Mucosa of rectum (tissue), 2 donors: ENCODE data around the gene EPHA4.
A peak's percentile ranks its signal among the peaks of the same experiment; 100 is the strongest.

ENCODE experiments used
- H3K27ac ChIP-seq, 2 donors: one replicate each; pipeline ENCODE4 v1.7.0; 2013; ENCODE audit warnings: inconsistent platforms in 2 of 2, low read depth in 2 of 2, low read length in 2 of 2
- H3K27me3 ChIP-seq, 2 donors: one replicate each; pipeline ENCODE4 v1.7.0; 2013; ENCODE audit warnings: low read length in 2 of 2; ENCODE audit not compliant: control insufficient read depth in 2 of 2, insufficient read depth in 2 of 2
- H3K36me3 ChIP-seq, 2 donors: one replicate each; pipeline ENCODE4 v1.7.0; 2013; ENCODE audit warnings: low read length in 2 of 2; ENCODE audit not compliant: control insufficient read depth in 2 of 2, insufficient read depth in 2 of 2
- H3K4me1 ChIP-seq, 2 donors: one replicate each; pipeline ENCODE4 v1.7.0; 2013; ENCODE audit warnings: low read length in 2 of 2, mild to moderate bottlenecking in 1 of 2; ENCODE audit not compliant: control insufficient read depth in 2 of 2, insufficient read depth in 2 of 2
- H3K4me3 ChIP-seq, 2 donors: one replicate each; pipeline ENCODE4 v1.7.0; 2013; ENCODE audit warnings: low read length in 2 of 2
- H3K9ac ChIP-seq, 2 donors: one replicate each; pipeline ENCODE4 v1.7.0; 2013; ENCODE audit warnings: low read length in 2 of 2, low read depth in 1 of 2, mild to moderate bottlenecking in 1 of 2
- H3K9me3 ChIP-seq, 2 donors: one replicate each; pipeline ENCODE4 v1.7.0; 2013; ENCODE audit warnings: low read length in 2 of 2; ENCODE audit not compliant: control insufficient read depth in 2 of 2
- donor health status: healthy.
- donor health status: Normal muscosa, but diverticular disease.

EPHA4 gene

DNA sequence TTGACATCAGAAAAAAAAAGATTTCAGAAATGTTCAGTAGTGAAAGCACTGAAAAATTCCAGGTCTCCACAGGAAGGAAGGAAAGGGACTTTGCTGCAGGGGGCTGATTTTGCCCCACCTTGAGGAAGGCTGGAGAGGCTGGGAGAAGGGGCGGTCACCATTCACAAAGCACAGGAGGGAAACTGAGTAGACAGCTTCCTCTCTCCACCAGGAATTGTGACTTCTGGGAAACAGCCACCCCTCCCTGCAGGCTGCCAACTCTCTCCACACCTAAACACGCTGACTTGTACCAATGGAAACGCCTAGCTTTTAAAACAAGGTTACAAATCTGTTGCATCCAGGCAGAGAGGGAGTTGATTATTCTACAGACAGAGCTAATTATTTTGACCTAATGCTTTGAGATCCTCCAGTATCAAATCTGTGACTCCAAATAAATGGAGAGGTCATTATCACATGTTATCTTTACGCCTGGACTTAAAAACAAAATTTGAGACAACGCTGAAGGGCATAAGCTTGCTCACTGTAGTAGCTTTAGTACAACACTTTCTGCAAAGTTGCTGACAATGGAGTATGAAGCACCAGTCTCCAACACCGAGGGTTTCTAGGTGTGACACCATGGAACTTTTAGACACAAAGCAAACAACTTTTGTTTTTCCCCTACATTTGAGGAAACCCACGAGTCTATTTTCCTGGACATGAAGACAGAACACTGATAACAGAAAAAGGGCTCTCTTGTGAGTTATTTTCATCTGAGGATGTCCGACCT, 42.7 kb downstream of the EPHA4 start:
- Histone ChIP-seq H3K4me3 (peak overlapping the region in 1 of 2 donors; percentile 15), H3K27me3 (no peaks in the 10 kb centered on the region), H3K27ac (peak overlapping the region; percentile 38 to 67), H3K9me3 (no peaks in the 10 kb centered on the region), H3K36me3 (no peaks in the 10 kb centered on the region), H3K9ac (no peak overlapping the region), H3K4me1 (peaks cover 20 to 40% of the 10 kb centered on the region in 2 donors)

DNA sequence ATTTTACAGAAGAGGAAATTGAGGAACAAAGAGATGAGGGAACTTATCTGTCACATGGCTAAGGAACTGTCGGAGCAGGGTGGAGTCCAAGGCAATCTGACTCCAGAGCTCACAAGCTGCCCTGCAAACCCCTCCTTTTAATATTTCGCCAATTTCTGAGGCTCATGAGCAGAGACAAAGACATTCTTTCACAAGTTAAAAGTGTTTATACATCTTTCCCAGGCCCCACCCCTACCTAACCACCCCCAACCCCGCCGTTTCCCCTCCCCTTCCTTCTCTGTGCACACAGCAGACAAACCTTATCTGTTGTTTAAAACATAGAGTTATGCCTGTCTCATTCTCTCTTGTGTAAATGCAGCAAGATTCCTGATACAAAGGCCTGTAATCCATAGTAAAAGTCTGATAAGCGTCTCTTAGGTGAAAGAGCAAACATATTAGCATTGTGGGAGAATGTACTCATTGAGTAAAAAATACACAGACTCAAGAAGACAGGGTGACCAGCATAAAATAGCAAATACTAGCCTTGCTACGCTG, 44.3 kb downstream of the EPHA4 start:
- peak overlapping the region; percentile 84 to 85 for H3K27ac ChIP-seq
- peak overlapping the region in 1 of 2 donors; percentile 29 for H3K4me3 ChIP-seq
- H3K4me1 ChIP-seq = peaks cover 16 to 40% of the 10 kb centered on the region in 2 donors
- H3K9ac ChIP-seq = peak overlapping the region in 1 of 2 donors; percentile 29
- H3K27me3 ChIP-seq = no peaks in the 10 kb centered on the region
- no peaks in the 10 kb centered on the region for H3K9me3 ChIP-seq
- H3K36me3 ChIP-seq = no peaks in the 10 kb centered on the region

DNA sequence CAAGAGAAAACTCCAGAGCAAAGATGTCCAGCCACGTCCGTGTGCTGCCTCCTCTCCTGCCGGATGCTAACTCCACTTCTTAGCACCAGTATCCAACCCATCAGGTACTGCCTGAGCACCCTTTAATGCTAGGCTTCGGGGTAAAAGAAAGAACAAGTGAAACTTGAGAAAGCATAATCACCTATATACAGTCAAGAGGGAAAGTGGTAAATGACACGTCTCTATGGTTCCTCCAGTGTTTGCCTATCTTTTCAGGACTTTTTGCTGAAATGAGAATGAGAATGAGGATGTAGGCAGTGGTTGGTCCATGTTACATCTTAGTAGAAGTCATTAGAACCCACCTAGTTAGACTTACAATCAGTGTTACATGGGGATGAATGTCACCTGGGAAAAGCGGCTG, 47.9 kb downstream of the EPHA4 start:
- H3K27ac ChIP-seq = no peak overlapping the region
- peaks cover 12 to 30% of the 10 kb centered on the region in 2 donors for H3K4me1 ChIP-seq
- H3K27me3 ChIP-seq = no peaks in the 10 kb centered on the region
- no peak overlapping the region for H3K9ac ChIP-seq
- H3K9me3 ChIP-seq = no peaks in the 10 kb centered on the region
- H3K36me3 ChIP-seq = no peaks in the 10 kb centered on the region
- no peak overlapping the region for H3K4me3 ChIP-seq

DNA sequence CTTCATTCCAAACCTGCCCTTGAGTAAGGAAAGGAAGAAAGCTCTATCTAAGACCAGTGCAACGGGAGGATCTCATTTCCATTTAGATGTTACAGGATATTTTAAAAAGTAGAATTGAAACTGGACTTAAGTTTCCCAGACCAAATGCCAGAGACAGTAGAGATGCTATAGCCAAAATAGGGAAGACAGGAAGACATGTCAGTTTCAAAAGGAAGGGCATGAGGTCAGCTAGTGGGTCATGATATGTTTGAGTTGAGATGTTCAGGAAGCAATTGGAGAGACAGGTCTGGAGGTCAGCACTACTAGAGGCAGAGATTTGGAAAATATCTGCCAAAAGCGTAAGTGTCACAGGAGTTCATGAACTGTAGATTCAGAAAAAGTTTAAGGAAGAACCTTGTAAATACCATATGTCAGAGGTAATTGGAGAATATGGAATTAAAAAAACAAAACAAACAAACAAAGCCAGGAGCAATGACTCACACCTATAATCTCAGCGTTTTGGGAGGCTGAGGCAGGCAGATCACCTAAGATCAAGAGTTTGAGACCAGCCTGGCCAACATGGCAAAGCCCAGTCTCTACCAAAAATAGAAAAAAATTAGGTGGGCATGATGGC, 50.8 kb downstream of the EPHA4 start:
- no peaks in the 10 kb centered on the region for H3K9me3 ChIP-seq

DNA sequence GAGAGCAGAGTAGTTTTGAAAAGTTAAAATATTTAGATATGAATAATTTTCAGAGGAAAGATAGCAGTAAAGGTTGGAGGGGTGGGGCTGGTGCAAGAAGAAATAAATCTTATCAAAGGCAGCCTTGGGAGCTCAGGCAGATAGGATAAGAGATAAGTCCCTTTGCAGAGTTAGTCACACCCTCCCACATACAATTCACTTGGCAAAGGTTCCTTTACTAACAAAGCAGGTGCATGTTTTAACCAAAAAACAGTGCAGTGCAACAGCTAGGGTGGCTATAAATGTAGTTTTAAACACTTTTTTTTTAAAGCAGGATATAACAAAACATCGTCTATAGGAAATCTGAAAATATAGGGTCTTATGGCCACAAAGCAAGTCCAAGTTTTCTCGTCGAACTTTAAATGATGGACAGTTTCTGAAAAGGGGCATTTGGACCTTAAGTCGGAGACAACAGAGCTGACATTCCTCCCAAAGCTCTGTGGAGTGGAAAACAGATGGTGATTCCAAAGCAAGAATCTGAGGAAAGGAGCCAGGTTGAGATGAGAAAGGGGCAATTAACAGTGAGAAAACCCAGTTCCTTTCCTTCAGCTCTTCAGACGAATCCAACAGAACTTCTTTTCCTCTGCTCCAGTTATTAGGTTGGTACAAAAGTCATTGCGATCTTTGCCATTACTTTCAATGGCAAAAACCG, 53.0 kb downstream of the EPHA4 start:
- Histone ChIP-seq H3K9me3 (no peaks in the 10 kb centered on the region), H3K4me3 (peak overlapping the region in 1 of 2 donors; percentile 59), H3K9ac (no peak overlapping the region), H3K27ac (peak overlapping the region; percentile 73 to 77), H3K36me3 (no peaks in the 10 kb centered on the region), H3K27me3 (no peaks in the 10 kb centered on the region), H3K4me1 (peaks cover 23 to 31% of the 10 kb centered on the region in 2 donors)

More for the DNA sequence above, 50.8 kb downstream of the EPHA4 start:
- Histone ChIP-seq H3K9ac (no peak overlapping the region), H3K36me3 (no peaks in the 10 kb centered on the region), H3K27ac (no peak overlapping the region), H3K27me3 (no peaks in the 10 kb centered on the region), H3K4me1 (peaks cover 26 to 31% of the 10 kb centered on the region in 2 donors), H3K4me3 (no peak overlapping the region)

DNA sequence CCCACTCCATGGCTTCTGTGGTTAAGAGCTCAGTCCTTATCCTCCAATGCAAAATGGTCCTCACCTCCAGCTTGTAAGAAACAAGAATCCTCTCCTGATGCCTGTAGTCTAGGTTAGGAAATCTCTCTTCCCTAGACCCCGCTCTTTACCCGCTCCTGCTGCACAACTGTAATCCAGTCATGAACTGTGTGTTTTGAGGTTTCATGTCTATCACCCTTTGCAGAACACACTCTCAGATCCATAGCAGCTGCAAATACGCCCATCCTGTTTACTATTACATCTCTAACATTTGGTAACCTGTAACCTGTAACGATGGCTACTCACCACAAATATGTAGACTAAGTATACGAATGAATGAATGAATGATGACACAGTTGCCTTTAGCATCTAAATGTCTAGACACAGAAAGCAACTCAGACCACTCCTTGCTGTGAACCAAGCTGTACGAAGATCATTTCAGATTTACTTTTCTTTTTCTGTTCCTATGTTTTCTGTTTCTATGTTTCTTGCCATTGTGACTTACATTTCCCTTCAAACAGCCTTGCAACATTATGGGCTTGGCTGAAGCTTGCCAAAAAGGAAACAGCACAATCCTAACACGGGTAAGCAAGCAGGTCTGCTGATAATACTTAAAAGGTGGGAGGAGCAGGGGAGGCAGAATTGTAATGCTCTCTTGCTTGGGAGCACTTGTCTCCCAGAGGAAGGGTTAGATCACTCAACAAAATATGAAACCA, 53.7 kb downstream of the EPHA4 start:
- Histone ChIP-seq H3K27ac (peak overlapping the region; percentile 61 to 77), H3K4me1 (peaks cover 23 to 31% of the 10 kb centered on the region in 2 donors), H3K4me3 (peak overlapping the region; percentile 50 to 59), H3K9ac (peak overlapping the region; percentile 18 to 39), H3K36me3 (no peaks in the 10 kb centered on the region), H3K27me3 (no peaks in the 10 kb centered on the region), H3K9me3 (no peaks in the 10 kb centered on the region)

DNA sequence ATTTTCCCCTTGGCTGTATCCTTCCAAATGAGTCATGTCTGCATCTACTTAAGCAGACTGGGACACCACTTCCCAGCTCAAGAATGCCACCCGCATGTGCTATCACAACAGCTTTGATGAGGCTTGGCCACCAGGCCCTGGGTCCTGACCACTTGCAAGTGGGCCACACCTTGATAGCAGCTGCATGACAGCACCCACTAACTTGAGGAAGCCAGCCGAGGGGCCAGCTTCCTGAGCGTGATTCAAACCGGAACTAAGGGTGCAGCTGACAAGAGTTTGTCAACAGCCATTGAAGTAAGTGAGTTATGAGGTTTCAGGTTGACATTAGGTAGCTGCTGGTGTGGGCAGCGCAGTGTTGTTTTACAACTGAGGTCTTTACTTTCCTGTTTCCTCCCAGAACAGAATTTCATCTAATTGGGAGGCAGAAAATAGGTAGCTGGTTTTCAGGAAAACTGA, 54.4 kb downstream of the EPHA4 start:
- H3K4me3 ChIP-seq = peak overlapping the region; percentile 50 to 59
- H3K27ac ChIP-seq = peak overlapping the region; percentile 61 to 77
- H3K4me1 ChIP-seq = peaks cover 23 to 31% of the 10 kb centered on the region in 2 donors
- peak overlapping the region in 1 of 2 donors; percentile 0 for H3K9ac ChIP-seq
- no peaks in the 10 kb centered on the region for H3K9me3 ChIP-seq
- H3K27me3 ChIP-seq = no peaks in the 10 kb centered on the region
- no peaks in the 10 kb centered on the region for H3K36me3 ChIP-seq

DNA sequence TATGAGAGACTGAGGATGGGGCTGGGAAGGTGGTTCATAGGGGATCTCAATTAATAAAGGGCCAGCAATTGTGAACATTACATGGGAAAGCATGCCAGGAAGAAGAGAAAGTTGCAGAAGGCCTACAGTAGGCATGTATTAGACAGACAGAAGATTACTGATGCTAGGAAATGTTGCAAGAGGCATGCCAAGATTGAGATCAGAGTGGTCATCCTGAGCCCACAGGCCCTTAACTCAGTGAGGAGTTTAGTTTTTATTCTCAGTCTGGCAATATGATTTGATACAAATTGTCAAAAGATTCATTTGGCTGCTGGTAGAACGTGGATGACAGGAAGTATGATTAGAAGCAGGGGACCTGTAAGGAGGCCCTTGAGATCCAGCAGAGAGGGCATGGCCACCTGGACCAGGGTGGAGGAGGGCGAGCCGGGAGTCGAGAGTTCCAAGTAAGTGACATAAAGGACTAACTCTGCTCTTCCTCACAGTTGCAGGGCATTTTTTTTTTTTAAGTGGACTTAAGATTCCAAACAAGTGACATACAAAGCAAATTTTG, 54.9 kb downstream of the EPHA4 start:
- no peaks in the 10 kb centered on the region for H3K36me3 ChIP-seq
- H3K27ac ChIP-seq = peak overlapping the region; percentile 61 to 77
- peak overlapping the region in 1 of 2 donors; percentile 0 for H3K9ac ChIP-seq
- H3K27me3 ChIP-seq = no peaks in the 10 kb centered on the region
- H3K4me3 ChIP-seq = peak overlapping the region in 1 of 2 donors; percentile 59
- no peaks in the 10 kb centered on the region for H3K9me3 ChIP-seq
- H3K4me1 ChIP-seq = peaks cover 23 to 31% of the 10 kb centered on the region in 2 donors

DNA sequence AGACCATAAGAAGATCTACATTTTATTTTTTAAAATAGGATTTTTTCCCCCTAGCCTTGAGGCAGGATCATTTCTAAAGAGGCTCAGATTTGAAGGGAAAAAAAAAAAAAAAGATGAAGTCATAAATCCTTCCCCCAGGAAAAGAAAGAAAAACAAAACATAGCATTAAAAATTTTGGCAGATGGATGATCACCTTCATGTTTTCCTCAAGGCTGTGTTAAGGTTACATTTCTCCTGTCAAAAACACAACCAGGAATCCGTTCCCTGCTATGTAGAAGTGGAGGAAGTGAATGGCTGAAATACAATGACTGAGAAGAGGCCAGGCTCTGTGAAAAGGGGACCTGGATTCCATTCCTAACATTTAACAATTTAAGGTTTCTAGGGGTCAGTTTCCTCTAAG, 56.2 kb downstream of the EPHA4 start:
- no peaks in the 10 kb centered on the region for H3K36me3 ChIP-seq
- no peak overlapping the region for H3K9ac ChIP-seq
- H3K27ac ChIP-seq = no peak overlapping the region
- no peaks in the 10 kb centered on the region for H3K27me3 ChIP-seq
- H3K4me3 ChIP-seq = no peak overlapping the region
- H3K9me3 ChIP-seq = no peaks in the 10 kb centered on the region
- H3K4me1 ChIP-seq = peaks cover 23 to 31% of the 10 kb centered on the region in 2 donors
